ENCODE measurements around the gene GRB10.
A peak's percentile ranks its signal among the peaks of the same experiment; 100 is the strongest.

The GRB10 gene

DNA sequence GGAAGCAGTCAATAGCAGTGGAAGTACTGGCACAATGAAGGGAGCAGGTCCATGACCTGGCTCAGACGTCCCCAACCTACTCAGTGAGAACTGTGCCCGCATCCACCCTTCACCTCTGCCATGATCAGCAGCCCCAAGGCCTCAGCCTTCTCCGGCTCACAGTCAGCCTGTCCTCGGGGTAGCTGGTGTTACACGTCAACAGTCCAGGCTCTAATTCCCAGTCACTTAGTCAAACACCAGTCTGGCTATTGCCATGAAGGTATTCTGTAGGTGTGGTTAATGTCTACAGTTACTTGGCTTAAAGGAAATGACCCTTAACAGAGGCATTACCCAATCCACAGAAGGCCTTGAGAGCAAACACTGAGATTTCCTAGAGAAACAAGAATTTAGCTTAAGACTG, 49.1 kb downstream of the GRB10 start:
- H3K27me3 ChIP-seq: no peaks in the 10 kb centered on the region
- peaks cover 23 to 58% (median 41%) of the 10 kb centered on the region in 11 experiments; a peak in 21 of 22 replicates for H3K36me3 ChIP-seq
- H3K9me3 ChIP-seq (replicated peaks in 1 of 11): peaks cover 20 to 44% (median 36%) of the 10 kb centered on the region in 11 experiments
- H3K9ac ChIP-seq: no peak overlapping the region
- H3K27ac ChIP-seq: 0 out of 22 replicates have a peak overlapping the region, but pooled peaks of 1 of the 11 experiments have one; percentile 9
- peaks cover 8 to 74% (median 36%) of the 10 kb centered on the region in 11 experiments; a peak in 14 of 22 replicates for H4K20me1 ChIP-seq
- H3K4me2 ChIP-seq: peak overlapping the region in 7 of 11 experiments; percentile 7 to 43 (median 26); a peak in 9 of 22 replicates
- no peak for TF ChIP-seq Cebpa-rat (IDR thresholded peaks at IDR 0.05)
- H3K4me1 ChIP-seq: peaks cover 32 to 79% (median 69%) of the 10 kb centered on the region in 10 experiments
- no peak overlapping the region for H3K4me3 ChIP-seq

DNA sequence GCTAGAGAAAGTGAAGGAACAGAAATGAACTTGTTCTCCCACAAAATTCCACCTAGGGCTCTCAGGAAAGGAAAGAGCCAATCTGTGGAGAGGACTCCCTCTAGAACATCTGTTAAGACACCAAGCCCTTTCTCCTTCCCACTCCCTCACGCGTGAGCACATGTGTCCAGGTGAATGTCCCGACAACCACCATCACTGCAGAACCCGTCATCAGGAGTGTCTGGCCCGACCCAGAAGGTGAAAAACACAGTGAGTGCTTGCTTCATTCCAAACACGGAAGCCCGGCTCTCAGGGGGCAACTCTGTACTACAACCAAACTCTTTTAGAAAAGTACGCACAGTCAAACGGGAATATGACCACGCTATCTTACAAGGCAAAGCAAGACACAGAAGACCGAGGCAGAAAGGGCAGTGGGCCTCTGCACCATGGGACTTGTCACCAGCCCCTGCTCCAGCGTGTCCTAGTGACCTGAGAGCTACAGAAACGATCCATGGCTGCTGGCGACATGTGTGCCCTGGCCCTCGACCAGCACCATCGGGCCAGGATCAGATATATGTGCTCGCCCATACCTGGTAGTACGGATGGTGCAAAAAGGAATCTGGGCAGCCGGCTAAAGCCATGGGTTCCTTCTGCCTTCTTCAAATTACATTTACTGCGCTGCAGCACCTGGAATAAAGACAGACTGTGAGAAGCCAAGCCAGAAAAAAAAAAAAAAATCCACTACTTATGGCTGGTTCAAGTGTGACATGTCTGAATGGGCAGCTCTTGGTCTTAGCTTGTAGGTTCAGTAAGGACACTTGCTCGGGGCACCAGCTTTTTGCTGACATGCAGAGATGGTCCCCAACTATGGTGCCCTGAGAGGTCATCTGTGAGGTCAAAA, 50.8 kb downstream of the GRB10 start:
- TF ChIP-seq Cebpa-rat (IDR thresholded peaks at IDR 0.05): no peak
- H3K9ac ChIP-seq: no peak overlapping the region
- peak overlapping the region in 2 of 11 experiments; percentile 0 to 17; a peak in 1 of 22 replicates for H3K27ac ChIP-seq
- peak overlapping the region in 9 of 11 experiments; percentile 2 to 89 (median 80); a peak in 10 of 22 replicates for H3K4me2 ChIP-seq
- no peak overlapping the region for H3K4me3 ChIP-seq
- H4K20me1 ChIP-seq: peaks cover 8 to 79% (median 36%) of the 10 kb centered on the region in 11 experiments; a peak in 14 of 22 replicates
- H3K36me3 ChIP-seq: peaks cover 25 to 59% (median 38%) of the 10 kb centered on the region in 11 experiments
- peaks cover 9 to 31% (median 20%) of the 10 kb centered on the region in 11 experiments for H3K9me3 ChIP-seq (replicated peaks in 1 of 11)
- H3K4me1 ChIP-seq: peaks cover 32 to 86% (median 74%) of the 10 kb centered on the region in 10 experiments
- H3K27me3 ChIP-seq: no peaks in the 10 kb centered on the region

DNA sequence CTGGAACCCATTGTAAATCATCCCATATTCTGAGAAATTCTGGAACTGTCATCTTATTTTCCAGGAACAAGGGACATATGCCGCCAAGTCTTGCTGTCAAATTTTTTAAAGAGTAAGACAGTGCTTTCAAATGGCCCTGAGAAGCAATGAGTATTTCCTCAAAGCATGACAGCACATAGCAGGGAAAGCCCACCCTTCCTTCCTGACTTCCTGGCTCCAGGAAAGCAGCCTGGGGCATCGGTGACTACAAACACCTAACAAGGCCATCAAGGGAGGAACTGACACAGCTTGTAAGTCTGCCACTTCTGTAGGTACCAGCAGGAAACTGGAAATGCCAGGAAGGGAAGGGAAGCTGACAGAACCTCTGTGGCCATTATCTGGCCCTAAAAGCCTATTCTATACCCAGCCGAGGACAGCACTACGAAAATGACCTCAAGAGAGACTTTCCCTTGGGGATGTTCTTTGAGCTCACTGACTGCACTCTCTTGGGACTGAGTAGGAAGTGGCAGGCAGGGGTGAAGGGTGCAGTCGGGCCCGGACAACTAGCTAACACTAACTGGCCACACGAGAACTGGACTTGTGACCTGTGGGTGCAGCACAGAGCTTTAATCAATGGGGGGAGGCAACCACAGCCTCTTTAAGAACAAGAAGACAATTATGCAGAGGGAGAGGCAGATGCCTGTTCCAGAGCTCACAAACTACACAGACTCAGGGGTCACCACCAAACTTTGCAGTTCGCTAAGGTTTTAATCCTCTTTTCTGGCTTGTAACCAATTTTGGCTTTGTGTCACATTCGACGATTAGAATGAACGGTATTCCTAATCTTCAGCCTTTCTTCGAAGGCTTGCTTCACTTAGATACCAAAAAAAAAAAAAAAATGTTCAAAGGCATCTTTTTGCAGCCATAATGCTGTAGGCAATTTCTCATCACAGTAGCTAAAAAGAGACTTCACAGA, 52.0 kb downstream of the GRB10 start:
- Histone ChIP-seq H3K4me1 (peaks cover 33 to 88% (median 75%) of the 10 kb centered on the region in 10 experiments), H3K4me3 (peak overlapping the region in 1 of 10 experiments; percentile 10; a peak in 1 of 20 replicates), H3K9ac (peak overlapping the region in 6 of 11 experiments; percentile 10 to 42 (median 23); a peak in 5 of 22 replicates), H3K27me3 (no peaks in the 10 kb centered on the region), H4K20me1 (peaks cover 8 to 79% (median 36%) of the 10 kb centered on the region in 11 experiments; a peak in 14 of 22 replicates), H3K36me3 (peaks cover 20 to 62% (median 41%) of the 10 kb centered on the region in 11 experiments), H3K27ac (peak overlapping the region in 7 of 11 experiments; percentile 17 to 57 (median 22); a peak in 7 of 22 replicates), H3K4me2 (peak overlapping the region; percentile 70 to 89 (median 80)), H3K9me3 (replicated peaks in 1 of 11) (peaks cover 0 to 24% (median 9%) of the 10 kb centered on the region in 11 experiments; a peak in 14 of 22 replicates)
- no peak for TF ChIP-seq Cebpa-rat (IDR thresholded peaks at IDR 0.05)

DNA sequence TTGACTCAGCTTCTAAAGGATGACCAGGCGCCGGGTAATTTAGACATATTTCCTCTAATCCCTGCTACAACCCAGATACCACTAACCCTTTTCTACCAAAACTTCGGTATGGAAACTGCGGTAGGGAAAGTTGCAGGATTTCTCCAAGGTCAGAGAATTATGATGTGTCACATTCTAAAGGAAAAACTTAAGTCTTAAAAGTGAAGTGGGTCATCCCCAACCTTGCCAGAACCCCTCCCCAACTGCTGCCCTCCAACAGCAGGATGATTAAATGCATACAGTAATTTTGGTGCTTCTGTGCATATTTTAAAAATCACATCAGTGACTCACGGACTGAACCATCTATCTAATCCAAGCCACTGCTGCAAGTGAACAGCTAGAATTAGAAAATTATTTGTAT, 52.7 kb downstream of the GRB10 start:
- H3K4me3 ChIP-seq: no peak overlapping the region
- H3K9me3 ChIP-seq (replicated peaks in 1 of 11): peaks cover 0 to 23% (median 8%) of the 10 kb centered on the region in 11 experiments; a peak in 7 of 22 replicates
- H3K27me3 ChIP-seq: no peaks in the 10 kb centered on the region
- peaks cover 36 to 89% (median 78%) of the 10 kb centered on the region in 10 experiments for H3K4me1 ChIP-seq
- H3K36me3 ChIP-seq: peaks cover 20 to 64% (median 45%) of the 10 kb centered on the region in 11 experiments
- H3K27ac ChIP-seq: peak overlapping the region in 3 of 11 experiments; percentile 8 to 32 (median 19); a peak in 3 of 22 replicates
- no peak overlapping the region for H3K9ac ChIP-seq
- H3K4me2 ChIP-seq: peak overlapping the region in 10 of 11 experiments; percentile 70 to 89 (median 81); a peak in 19 of 22 replicates
- TF ChIP-seq Cebpa-rat (IDR thresholded peaks at IDR 0.05): no peak
- peaks cover 8 to 77% (median 36%) of the 10 kb centered on the region in 11 experiments; a peak in 14 of 22 replicates for H4K20me1 ChIP-seq

DNA sequence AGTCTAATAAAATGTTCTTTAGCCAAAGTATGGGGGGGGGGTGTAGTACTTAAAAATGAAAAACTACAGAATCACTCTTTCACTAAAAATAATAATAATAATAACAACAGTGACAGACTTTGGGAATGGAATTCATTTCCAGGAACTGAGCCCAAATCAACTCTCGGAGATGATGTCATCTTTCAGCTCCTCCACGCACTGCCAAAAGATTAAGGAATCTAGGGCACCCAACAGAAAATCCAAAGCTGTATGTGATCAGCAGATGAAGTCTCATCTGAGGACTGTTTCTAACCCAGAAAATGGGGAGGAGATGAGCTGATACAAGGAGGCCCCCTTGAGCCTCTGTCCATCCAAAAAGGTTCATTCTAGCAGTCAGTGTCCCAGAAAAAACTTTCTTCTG, 54.5 kb downstream of the GRB10 start:
- Histone ChIP-seq H4K20me1 (peaks cover 8 to 79% (median 40%) of the 10 kb centered on the region in 11 experiments; a peak in 14 of 22 replicates), H3K9ac (no peak overlapping the region), H3K9me3 (replicated peaks in 1 of 11) (peaks cover 0 to 15% (median 0%) of the 10 kb centered on the region in 11 experiments; a peak in 4 of 22 replicates), H3K36me3 (peaks cover 20 to 69% (median 45%) of the 10 kb centered on the region in 11 experiments), H3K4me2 (0 out of 22 replicates have a peak overlapping the region, but pooled peaks of 3 of the 11 experiments have one; percentile 5 to 16 (median 10)), H3K4me3 (no peak overlapping the region), H3K27ac (no peak overlapping the region), H3K27me3 (no peaks in the 10 kb centered on the region), H3K4me1 (peaks cover 49 to 89% (median 82%) of the 10 kb centered on the region in 10 experiments)
- TF ChIP-seq Cebpa-rat (IDR thresholded peaks at IDR 0.05): no peak

DNA sequence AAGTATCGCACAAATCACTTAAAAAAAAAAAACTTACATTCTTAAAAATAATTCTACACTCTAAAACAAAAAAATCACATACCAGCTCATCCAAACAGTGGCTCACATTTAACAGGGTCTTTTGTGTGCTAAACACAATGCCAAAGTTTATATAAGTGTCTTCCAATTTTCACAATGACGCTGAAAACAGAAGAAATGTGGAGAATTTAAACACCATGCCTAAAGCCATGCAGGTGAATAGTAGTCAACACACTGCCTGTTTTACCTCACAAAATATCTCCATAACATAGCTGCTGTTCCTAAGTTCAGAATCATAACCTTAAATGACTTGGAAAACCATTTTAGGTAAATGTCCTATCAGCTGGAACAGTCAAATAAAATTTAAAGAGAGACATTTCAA, 55.0 kb downstream of the GRB10 start:
- Histone ChIP-seq H3K9ac (no peak overlapping the region), H3K27me3 (no peaks in the 10 kb centered on the region), H3K4me1 (peaks cover 54 to 89% (median 82%) of the 10 kb centered on the region in 10 experiments), H3K4me3 (no peak overlapping the region), H4K20me1 (peaks cover 8 to 79% (median 37%) of the 10 kb centered on the region in 11 experiments; a peak in 14 of 22 replicates), H3K9me3 (replicated peaks in 1 of 11) (peaks cover 0 to 15% (median 0%) of the 10 kb centered on the region in 11 experiments; a peak in 4 of 22 replicates), H3K4me2 (no peak overlapping the region), H3K36me3 (peaks cover 20 to 69% (median 42%) of the 10 kb centered on the region in 11 experiments), H3K27ac (no peak overlapping the region)
- no peak for TF ChIP-seq Cebpa-rat (IDR thresholded peaks at IDR 0.05)

DNA sequence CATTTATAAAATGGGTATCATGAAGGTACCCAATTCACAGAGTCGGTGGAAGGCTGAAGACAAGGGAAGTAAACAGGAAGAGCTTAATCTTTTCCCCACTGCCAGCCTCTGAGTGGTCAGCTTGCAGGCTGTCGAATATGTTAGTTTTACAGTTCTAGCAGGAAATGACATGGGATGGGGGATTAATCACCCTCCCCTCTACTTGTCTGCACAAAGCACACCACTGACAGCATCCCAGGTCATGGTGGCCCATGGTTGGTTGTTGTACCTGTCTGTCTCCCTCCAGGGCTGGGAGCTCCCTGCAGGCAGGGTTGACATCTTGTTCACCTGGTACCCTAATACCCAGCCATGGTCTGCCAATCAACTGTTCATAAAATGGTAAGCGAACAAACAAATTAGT, 55.6 kb downstream of the GRB10 start:
- no peak for TF ChIP-seq Cebpa-rat (IDR thresholded peaks at IDR 0.05)
- peaks cover 61 to 89% (median 81%) of the 10 kb centered on the region in 10 experiments for H3K4me1 ChIP-seq
- no peak overlapping the region for H3K4me3 ChIP-seq
- H3K9ac ChIP-seq: no peak overlapping the region
- H3K4me2 ChIP-seq: peak overlapping the region in 3 of 11 experiments; percentile 1 to 25 (median 20); a peak in 5 of 22 replicates
- H3K9me3 ChIP-seq (replicated peaks in 1 of 11): peaks cover 0 to 15% (median 0%) of the 10 kb centered on the region in 11 experiments; a peak in 3 of 22 replicates
- no peak overlapping the region for H3K27ac ChIP-seq
- H3K36me3 ChIP-seq: peaks cover 20 to 67% (median 42%) of the 10 kb centered on the region in 11 experiments
- H4K20me1 ChIP-seq: peaks cover 4 to 79% (median 31%) of the 10 kb centered on the region in 11 experiments; a peak in 14 of 22 replicates
- no peaks in the 10 kb centered on the region for H3K27me3 ChIP-seq
